Left kidney (tissue), 8 donors: ENCODE data around the gene RTL1. TPM values are rescaled to one million over a fixed set of nuclear protein-coding genes. Genes with fewer than 3 reads are reported as not detected.

Experiments used
- DNase-seq: peaks from one replicate; pipeline ENCODE4 v3.0.0-alpha.2; 2013
- long read RNA-seq, 8 donors: transcript quantifications; one replicate each; lab custom pipeline, GENCODE V29; 2026
- polyA plus RNA-seq: library from polyadenylated mRNA; unstranded; fragments of 120-200 nt; gene quantifications from one replicate; pipeline ENCODE4 v1.2.1, GENCODE V29; 2013; ENCODE audit not compliant: insufficient read length

The RTL1 gene
- polyA plus RNA-seq: 0.10 TPM
- long read RNA-seq, donor 1: 0 reads
- long read RNA-seq, donor 2: 0 reads
- long read RNA-seq, donor 3, full-length matches to known transcripts: 1 of 1 reads
- long read RNA-seq, donor 3, partial matches to known transcripts: 0 of 1 reads
- long read RNA-seq, donor 3, other reads (novel, unspliced or antisense): 0 of 1 reads
- long read RNA-seq, donor 4: 0 reads
- long read RNA-seq, donor 5: 0 reads
- long read RNA-seq, donor 6, full-length matches to known transcripts: 1 of 1 reads
- long read RNA-seq, donor 6, partial matches to known transcripts: 0 of 1 reads
- long read RNA-seq, donor 6, other reads (novel, unspliced or antisense): 0 of 1 reads
- long read RNA-seq, donor 7: 0 reads
- long read RNA-seq, donor 8: 0 reads

DNA sequence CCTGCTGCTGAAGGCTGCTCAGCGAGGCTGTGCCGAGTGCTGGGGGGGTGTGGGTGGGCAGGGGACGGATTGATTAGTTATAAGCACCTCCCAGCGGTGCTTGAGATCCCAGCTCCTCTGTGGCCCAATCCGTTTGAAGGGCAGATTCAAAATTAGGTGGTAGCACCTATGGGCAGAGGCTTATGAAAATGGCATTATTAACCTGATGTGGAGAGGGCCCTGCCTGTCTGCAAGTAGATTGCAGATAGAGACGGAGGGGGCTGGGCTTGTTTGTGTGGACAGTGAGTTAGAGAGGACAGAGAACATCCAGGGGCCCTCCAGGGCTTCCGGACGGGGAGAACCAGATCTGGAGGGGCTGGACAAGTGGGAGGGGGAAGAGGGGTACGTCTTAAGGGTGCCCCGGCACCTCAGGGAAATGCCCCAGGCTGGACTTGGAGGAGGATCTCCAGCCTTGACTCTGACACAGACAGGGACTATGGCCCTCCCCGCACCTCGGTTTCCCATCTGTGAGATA lies at the start of gene RTL1:
TSS of gene RTL1 (minus strand) at position 51 of the 514 bp plus-strand sequence. CDS start 18,934 bp downstream, outside the sequence.
- DNase-seq: no peak

DNA sequence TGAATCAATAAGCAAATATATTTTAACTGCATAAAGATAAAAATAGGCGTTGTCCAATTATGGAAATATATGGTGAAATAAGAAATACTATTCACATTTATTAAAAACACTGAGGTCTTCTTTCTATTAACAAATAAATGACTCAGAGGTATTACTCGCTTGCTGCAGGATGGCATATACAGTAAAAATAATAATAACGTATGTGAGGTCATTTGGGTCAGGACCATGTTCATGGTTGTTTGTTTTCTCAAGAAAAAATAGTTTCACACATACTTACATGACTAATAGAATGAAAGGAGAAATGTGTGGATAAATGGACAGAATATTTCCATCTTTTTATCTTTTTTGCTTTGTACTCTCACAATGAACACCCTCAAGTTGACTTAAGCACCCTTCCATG lies 46.5 kb upstream of the RTL1 start:
- no peak for DNase-seq

DNA sequence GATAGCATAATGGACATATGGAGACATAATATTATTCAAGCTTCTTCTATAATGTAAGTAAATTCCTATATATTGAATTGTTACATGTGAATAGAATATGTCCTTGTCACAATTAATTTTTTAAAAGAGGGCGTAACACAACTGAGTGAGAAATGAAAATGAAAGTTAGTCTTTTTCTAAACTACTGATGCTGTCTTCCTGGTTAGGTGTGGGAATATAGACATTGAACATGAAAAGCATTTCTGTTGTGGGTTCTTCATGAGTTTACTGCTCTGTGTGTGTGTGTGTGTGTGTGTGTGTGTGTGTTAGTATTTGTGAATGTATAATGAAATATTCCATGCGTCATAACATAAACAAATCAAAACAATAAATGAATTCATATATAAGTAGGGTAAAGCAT lies 40.5 kb upstream of the RTL1 start:
- DNase-seq: no peak

DNA sequence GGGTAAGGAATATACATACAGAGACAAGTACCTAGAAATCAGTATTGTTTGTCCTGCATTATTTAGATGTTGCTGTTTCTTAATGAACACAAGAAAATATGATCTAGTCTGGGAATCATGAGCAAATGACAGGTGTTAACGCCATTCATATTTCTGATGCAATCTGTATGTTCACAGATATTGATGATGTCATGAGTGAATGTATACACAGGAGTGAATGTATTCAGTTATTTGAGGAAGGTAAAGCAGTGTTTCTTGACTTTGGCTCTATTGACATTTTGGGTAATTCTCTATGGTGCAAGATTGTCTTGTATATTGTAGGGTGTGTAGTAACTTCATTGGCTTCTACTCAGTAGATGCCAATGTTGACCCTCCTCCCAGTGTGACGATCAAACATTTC lies 26.7 kb upstream of the RTL1 start:
- DNase-seq: no peak

DNA sequence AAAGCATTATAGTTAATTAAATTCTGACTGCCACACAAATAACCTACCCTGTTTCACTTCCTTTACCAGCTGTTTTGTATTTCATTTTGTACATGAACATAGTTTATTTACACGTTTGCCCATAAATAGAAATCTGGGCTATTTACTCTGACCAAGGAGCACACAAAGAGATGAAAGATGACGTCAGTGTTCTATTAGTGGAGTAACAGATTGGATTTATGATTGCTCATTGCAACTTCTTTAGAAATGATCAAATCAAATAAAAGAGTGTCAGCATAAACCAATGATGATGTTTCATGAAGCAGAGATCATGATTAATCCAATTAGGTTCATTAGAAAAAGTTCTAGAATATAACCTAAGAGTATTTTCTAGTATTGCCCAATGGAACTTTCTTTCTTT lies 12.0 kb upstream of the RTL1 start:
- DNase-seq: no peak

DNA sequence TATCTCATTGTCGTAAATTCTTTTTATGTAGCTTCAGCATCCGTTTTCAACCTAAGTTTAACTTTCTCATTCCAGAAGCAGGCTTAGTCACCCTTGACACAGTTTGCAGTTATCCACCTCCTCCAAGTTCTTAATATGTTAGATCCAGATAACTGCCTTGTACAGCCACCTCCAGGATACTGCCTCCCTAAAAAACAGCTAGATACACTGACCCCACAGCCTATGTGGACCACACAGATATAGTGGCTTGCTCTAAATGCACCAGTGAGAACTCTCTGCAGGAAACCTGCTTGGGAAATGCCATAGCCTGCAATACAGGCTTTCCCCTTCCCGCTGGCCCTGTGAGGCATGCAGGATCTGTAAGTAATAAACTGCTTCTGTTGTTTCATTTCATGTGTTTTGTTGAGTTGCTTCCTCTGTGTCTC lies 11.1 kb upstream of the RTL1 start:
- no peak for DNase-seq

DNA sequence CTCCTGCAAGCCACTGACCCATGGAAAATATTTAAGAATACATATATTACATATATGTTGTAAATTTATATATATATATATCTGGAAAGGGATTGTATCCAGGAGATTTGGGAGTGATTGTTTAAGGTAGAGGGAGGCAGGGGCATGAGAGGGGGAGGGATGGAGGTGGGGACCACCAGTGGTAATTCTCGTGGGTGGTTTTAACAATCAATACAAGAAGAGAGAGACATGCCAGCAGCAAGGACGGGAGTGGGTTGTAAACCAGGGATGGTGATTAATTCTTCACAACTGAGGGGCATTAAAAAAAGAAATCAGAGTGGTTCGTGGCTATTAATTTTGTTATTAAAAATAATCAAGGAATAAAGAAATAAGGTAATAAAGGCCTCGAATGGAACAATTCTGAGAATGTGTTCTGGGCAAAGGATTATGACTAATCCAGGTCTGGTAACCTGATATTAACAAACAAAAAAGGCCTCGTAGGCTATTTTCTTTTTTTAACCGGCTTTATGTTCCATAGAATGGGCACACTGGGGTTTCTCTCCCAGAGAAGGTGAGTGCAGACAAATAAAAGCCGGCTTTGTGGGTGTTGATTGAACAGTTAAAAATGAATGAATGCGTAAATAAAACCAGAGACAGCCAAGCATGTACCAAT lies 8.3 kb upstream of the RTL1 start:
- no peak for DNase-seq

DNA sequence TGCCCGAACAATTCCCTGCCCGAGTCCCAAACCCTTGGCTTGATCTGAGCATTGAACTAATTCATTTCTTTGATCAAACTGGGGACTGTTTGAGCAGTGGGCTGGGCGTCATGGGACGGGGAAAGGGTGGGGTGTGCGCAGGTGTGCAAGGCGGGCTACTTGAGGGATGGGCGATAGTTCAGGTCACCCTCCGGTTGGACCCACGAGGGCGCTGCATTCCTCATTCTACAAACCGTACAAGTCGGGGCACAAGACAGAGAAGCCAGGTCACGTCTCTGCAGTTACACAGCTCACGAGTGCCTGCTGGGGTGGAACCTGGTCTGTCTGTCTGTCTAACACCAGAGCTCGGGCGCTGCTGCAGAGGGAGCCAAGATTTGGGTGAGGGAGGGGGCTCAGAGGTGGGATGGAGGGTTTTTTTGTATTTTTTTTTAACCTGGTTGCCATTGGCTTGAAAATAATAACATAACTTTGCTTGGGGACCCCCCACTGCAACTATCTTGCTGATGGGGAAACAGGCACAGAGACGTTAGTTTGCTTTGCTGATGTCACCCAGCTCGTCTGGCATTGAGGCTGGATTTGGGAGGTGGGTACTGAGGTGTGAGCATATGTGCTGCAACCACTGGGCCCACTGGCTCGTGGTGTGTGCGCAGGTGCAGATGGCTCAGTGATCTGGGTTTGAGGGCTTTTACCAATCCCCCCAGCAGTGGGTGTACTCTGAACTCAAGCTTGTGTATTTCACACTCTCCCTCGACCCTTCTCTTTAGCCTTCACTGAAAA lies 7.6 kb upstream of the RTL1 start:
- no peak for DNase-seq

DNA sequence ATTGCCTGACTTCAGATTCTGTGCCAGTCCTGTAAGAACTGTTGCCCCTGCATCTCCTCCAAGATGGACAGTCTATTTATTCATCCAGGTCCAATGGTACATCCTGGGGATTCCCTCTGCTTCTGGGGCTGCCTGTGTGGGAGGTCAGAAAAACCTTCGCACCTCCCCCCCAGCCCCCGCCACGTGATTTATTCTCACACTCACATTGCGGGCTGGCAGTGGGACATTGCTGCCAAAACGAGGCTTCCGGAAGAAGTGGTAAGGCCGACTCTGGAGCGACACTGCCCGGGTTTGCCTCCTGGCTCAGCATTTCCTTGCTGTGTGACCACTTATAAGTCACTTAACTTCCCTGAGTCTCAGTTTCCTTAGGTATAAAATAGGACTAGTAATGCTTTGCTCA lies 5.9 kb upstream of the RTL1 start:
- no peak for DNase-seq

DNA sequence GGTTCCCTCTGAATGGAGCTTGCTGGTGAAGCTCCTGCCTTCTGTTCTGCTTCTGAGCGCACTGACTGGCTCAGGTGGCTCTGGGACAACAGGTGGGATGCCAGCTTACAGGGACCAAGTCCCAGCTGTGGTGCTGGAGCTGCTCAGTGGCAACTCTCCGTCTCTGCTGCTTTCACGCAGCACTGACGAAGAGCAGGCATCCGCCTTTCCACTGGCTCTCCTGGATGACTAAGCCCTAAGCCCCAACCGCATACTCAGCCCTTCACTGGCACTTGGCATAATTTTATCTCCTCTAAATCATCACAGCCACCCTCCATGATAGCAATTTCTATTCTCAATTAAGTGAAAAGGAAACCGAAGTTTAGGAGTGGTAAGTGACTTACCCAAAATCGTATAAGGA lies 3.7 kb upstream of the RTL1 start:
- DNase-seq: no peak

DNA sequence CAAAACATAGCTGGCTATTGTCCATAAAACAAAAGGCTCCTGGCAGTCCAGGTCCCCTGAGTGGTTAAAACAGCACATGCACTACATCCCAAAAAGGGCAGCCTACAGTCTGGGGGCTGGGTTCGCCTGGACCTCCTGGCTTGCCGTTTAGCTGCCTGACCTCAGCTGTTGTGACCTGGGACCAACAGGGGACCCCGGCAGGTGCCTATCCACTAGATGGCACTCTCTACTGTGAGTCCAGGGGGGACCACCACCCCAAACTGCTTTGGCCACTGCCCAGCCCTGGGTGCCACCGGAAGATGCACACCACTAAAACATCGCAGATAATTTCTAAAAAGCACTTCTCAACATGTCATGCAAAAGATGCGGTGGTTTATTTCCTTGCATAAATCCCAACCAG lies 2.9 kb upstream of the RTL1 start:
- DNase-seq: no peak

DNA sequence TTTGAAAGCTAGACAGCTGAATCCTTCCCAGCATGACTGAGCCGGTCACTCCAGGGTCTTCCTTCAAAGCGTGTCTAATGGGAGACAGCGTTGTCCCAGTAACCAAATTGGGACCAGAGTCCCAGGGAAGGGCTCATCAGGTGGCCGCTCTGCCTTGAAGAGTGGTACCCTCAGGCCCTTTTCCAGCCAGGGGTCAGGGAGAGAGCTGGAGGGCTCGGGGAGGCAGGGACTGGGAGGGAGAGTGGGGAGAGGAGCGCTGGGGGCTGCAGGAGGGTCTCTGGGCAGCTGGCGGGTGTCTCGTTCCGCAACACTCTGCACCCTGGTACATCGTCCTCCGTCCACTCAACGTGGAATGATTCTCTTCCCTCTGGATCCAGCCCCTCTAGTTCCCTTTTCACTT lies 1.6 kb upstream of the RTL1 start:
- DNase-seq: no peak

DNA sequence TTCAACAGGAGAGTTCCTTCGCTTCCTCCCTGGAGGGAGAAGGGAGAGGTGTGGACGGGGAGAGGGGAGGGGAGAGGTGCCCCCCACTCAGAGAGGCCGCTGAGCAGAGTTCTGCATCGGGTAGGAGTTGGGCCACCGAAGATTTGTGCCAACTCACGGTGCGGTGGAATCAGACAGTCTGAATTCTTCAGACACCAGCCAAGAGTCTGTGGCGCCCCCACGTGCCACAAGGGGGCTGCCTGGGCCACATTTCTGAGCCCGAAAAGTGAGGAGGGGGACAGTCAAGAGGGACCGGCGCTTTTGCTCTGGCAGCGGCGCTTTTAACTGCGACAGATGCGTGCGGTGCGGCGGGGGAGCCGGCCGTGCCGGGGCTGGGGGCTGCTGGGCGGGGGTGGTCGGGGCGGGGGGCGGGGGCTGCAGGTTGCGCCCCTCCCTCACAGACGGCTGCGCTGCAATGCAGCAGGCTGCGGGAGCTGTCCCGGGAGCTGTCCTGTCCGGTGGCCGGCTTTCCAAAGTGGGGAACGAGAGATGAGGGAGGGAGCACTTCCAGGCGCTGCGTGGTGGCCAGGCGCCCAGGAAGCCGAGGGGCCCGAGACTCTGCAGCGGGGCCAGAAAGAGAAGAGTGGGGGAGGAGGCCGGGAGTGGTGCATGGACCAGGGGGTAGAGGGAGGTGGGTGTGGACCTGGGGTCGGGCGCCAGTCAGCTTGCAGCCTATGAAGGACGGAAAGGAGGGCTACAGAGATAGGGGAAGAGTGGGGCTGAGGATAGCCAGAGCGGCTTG lies 975 bp upstream of the RTL1 start:
- DNase-seq: peak; percentile 64

DNA sequence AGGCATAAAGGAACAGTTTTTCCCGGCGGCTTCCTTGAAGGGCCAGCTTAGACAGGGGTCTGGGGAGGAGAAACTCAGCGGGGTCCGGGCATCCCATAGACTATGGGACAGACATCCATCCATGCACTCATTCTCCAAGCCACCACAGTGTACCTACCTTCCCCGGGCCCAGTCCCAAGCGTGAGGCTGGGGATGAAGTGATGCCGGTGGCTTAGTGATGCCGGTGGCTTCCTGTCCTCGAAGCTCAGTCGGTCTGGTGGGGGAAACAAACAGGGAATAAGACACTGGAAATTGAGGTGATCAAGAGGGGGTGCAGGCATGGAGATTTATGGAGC lies 421 bp downstream of the RTL1 start:
- DNase-seq: no peak

DNA sequence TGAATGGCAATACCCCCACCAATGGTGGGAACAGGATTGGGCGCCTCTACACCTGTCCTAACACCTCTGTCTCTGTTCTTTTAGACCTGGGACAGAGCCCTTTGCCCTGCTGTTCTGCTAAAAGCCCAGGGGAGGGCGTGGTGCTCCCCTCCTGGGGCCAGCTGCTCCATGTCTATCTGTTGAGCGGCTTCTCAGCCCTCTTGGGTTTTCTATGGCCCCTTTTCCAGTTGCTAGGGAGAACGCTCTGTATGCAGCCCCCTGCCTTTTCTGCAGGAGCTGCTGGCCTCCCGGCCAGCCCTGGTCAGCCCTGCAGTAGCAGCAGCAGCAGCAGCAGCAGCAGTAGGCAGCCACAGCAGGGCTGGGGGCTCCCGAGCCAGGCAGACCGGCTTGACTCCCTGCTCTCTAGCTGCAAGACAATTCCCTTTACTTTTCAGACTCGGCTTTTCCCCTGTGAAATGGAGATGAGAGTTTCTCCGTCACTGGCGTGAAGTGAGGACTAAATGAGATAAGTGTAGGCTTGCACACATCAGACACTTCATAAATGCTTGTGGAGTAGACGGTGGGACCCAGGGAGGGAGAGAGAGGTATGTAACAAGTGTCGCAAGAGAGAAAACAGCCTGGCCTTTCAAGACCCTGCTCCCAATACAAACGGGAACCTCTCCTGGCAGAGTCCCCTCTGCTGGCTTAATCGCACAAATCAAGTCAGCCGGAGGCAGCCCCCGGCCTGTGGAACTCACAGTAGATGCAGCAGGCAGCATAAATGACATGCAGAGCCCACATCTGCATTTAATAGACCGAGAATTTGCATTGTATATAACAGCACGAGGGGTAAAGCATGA lies 1.0 kb downstream of the RTL1 start:
- DNase-seq: no peak

DNA sequence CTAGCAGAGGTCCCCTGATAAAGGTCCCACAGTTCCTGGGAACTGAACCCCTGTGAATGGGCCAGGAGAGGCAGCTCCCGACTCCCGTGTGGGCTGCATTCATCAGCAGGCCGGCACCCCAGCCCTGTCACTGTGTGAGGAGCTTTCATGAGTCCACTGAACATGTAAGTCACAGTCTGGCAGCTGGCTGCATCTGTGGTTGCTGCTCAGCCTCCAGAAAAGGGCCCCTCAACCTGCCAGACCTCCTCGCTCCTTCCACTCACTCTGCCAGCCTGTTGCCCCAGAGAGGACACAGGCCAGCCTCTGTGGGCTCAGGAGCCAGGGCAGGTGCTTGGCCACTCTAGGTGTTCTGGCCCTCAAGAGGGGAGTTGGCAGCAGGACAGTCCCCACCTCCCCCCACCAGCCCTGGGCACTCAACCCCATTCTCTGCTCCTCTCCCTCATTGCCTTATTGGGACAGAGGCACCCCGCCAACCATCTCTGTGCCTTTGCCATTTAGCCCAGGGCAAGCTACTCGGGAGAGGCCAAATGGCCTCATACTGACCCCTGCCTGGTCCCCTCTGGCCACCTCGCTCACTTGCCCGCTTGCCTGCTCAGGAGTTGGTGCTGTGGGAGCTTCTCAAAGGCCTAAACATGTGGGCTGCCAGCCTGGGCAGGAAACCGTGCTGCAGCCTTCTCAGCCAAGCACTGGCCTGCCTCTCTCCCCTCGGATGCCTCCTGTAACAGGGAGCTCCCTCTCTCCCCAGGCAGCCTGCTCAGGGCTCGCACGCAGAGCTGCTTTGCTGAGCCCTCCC lies 1.9 kb downstream of the RTL1 start:
- DNase-seq: no peak

DNA sequence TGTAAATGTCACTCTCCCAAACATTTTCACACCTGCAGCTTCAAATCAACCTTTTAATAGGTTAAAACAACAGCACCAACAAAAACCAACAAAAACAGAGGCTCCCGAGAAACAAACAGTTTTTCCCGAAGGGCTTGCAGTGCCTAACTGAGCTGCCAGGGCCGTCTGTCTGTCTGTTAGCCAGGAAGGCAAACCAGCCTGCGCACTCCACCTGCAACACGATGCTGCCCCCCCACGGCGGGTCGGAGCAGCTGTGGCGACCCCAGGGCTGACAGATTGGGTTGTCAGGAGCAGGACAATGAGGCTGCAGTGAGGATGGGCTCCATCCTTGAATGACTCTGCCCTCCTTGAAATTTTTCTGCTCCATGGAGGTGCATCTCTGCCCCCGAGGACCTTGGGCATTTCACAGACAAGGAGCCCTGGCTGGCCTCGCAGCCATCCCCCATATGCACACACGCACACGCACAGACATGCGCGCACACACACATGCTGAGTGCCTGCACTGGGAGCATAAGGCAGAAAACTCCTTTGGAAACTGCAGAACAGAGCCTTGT lies 2.6 kb downstream of the RTL1 start:
- no peak for DNase-seq

DNA sequence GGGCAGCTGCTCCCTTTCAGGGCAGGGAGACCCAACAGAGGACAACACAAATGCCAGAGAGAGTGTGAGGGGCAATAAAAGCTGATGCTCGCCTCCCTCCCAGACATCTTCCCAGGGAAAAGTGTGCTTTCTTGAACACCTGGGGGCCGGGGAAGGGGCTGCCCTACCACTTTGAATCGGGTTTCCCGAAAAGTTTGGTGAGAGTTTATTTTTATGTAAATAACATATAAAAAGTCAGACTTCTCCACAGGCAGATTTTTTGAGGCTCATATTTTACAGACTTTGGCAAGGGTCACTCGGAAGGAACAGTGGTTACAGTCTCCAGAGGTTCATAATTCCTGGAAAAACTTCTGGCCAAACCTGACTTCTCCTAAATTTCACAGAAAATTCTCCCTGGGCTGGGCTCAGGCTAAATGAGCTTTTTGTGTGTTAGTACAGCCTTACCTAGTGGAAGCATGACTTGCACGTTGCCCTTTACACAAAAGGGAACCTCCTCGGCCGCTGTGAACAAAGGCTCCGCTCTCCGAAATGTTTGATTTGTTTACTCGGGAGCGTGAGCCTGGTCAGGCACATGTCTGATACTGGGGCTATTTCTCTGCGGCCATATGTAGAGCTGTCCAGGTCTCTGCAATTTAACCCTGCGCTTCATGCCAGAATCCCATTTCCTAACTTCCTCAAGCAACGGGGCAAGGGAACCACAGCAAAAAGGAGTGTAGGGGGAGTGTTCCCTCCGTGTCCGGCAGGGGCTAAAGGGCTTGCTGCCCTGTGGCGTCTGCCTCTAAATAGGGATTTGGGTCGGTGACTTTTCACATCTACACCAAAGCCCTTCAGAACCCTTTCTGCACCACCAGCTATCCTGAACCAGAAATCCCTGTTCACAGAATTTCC lies 3.4 kb downstream of the RTL1 start:
- no peak for DNase-seq
